ENCODE measurements around the gene MCOLN3. TPM values are rescaled to one million over a fixed set of nuclear protein-coding genes. Genes with fewer than 3 reads are reported as not detected.
"Not testable (repeated sequence)": the region's sequence is repeated elsewhere in the genome, so short reads cannot be mapped to it uniquely, and the experiment has no call there.

MCOLN3 gene
- total and polyA plus RNA-seq, 3 donors from 2014 or later: 2.5 to 5.1 (median 4.4) TPM

DNA sequence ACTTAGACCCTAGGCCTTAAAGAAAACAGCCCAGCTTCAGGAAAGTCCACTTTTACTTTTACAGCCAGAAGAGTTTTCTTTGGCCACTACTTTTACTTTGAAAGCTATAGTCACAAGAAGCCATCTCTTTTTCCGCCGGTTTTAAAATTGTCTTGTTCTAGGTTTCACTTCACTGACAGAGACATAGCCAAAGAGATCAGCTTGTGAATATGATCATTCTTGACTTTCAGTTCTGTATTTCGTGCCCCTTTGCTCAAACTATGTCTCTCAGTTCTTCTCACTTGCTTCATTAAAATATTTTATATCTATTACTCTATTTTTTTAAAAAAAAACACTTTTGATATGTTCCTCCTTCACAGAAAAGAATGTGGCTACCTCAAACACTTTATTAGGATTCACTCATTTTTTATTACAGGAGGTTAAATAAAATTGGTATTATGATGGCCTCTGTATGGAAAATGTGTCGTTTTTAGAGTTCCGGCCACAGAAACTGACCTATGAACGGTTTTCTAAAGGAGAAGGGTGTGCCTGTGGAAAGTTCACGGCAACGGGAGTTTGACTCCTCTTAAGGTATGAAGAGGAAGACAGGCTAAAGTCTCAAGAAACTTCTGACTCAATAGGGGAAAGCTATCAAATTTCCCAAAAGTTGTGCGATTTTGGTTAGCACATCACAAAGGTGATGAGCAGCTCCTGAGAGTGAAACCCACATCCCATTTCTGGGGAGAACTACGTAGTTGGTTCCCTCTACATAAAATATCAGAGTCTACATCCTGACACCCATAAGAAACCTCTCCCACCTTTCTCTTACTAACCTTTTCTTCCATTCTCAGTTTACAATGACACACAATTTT lies 52.6 kb downstream of the MCOLN3 start:
- no peaks in the 10 kb centered on the region for H3K36me3 ChIP-seq (ENCODE audit: low read depth, missing control alignments)
- H3K27ac ChIP-seq: no peak overlapping the region
- intact Hi-C loops (cut with DNase I; ENCODE audit: low total_unique reads): no loop called here
- 60 to 62% methylated on average over 10 of the region's 10 CpGs for WGBS, 2 donors
- peaks cover 10% of the 10 kb centered on the region for H3K4me1 ChIP-seq
- no peak overlapping the region for H3K4me3 ChIP-seq
- TF ChIP-seq, protein P1, sequence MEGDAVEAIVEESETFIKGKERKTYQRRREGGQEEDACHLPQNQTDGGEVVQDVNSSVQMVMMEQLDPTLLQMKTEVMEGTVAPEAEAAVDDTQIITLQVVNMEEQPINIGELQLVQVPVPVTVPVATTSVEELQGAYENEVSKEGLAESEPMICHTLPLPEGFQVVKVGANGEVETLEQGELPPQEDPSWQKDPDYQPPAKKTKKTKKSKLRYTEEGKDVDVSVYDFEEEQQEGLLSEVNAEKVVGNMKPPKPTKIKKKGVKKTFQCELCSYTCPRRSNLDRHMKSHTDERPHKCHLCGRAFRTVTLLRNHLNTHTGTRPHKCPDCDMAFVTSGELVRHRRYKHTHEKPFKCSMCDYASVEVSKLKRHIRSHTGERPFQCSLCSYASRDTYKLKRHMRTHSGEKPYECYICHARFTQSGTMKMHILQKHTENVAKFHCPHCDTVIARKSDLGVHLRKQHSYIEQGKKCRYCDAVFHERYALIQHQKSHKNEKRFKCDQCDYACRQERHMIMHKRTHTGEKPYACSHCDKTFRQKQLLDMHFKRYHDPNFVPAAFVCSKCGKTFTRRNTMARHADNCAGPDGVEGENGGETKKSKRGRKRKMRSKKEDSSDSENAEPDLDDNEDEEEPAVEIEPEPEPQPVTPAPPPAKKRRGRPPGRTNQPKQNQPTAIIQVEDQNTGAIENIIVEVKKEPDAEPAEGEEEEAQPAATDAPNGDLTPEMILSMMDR (IDR thresholded peaks at IDR 0.05): no peak
- TF ChIP-seq POLR2A (IDR thresholded peaks at IDR 0.05): no peak
- no peaks in the 10 kb centered on the region for H3K9me3 ChIP-seq
- no peaks in the 10 kb centered on the region for H3K27me3 ChIP-seq
- no peak for DNase-seq

DNA sequence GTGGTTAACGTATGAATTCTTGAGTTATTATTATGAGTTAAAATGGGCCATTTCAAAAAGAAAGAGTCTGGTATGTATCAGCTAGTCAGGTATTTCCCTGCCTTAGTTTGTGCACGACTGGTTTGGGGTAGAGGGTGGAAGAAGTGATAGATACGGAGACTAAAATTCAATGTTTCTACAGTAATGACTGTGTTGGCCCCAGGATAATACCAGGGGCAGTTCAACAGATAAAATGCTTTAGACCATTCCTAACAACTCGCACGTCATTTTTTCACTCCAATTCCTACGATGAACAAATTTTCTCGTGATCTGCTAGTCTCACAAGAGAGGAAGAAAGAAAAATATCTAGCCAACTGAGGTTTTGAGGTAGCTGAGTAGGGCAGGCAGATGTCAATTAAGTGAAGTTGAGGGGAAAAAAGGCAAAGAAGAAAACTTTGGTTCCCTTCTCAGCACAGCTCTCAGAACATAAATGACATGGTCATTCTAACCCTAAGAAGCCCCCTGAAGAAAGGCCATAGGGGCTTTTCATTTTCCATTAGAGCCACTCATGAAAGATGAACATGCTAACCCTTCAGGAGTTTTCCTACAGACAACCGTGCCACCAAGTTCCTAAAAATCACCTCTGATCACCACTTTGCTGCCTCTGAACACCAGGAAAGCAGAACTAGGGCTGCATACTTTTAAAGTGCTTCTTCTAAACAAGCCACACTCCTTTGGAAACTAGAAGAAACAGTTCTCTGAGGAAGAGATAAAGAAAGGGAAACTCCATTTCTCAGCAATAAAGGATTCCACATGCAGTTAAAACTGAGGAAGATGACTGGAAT lies 57.0 kb downstream of the MCOLN3 start:
- no peak for TF ChIP-seq POLR2A (IDR thresholded peaks at IDR 0.05)
- TF ChIP-seq, protein P1 (IDR thresholded peaks at IDR 0.05): no peak
- Histone ChIP-seq H3K27ac (no peak overlapping the region), H3K4me3 (no peak overlapping the region), H3K4me1 (no peaks in the 10 kb centered on the region), H3K36me3 (ENCODE audit: low read depth, missing control alignments) (no peaks in the 10 kb centered on the region), H3K27me3 (no peaks in the 10 kb centered on the region), H3K9me3 (no peaks in the 10 kb centered on the region)
- 71 to 74% methylated on average over 8 of the region's 8 CpGs for WGBS, 2 donors
- DNase-seq: no peak
- intact Hi-C loops (cut with DNase I; ENCODE audit: low total_unique reads): no loop called here

DNA sequence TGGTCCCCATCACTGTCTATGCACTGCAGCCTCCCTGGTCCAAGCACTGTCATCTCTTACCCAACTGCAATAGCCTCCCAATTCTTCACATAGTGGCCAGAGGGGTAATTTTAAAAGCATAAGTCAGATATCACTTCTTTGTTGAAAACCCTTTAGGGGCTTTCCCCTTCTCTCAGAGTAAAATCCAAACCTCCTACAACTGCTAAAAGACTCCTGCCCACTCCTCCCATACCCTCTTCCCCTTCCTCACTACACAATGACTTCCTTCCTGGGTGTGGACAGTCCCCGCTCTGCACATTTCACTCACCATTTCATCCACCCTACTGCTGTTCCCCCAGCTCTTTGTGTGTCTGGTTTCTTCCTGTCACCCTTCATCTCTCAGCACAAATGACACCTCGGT lies 59.7 kb downstream of the MCOLN3 start:
- Histone ChIP-seq H3K36me3 (ENCODE audit: low read depth, missing control alignments) (no peaks in the 10 kb centered on the region), H3K9me3 (no peaks in the 10 kb centered on the region), H3K27me3 (no peaks in the 10 kb centered on the region), H3K4me1 (no peaks in the 10 kb centered on the region), H3K4me3 (no peak overlapping the region), H3K27ac (no peak overlapping the region)
- no peak for TF ChIP-seq POLR2A (IDR thresholded peaks at IDR 0.05)
- TF ChIP-seq, protein P1 (IDR thresholded peaks at IDR 0.05): no peak
- WGBS, 2 donors: 70 to 80% methylated on average over 2 of the region's 2 CpGs
- intact Hi-C loops (cut with DNase I; ENCODE audit: low total_unique reads): no loop called here
- no peak for DNase-seq

DNA sequence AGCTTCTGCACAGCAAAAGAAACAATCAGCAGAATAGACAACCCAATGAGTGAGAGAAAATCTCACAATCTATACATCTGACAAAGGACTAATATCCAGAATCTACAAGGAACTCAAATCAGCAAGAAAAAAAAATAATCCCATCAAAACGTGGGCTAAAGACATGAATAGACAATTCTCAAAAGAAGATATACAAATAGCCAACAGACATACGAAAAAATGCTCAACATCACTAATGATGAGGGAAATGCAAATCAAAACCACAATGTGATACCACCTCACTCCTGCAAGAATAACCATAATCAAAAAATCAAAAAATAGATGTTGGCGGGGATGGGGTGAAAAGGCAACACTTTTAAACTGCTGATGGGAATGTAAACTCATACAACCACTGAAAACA lies 61.7 kb downstream of the MCOLN3 start:
- H3K4me3 ChIP-seq; H3K36me3 ChIP-seq (ENCODE audit: low read depth, missing control alignments); DNase-seq; H3K27ac ChIP-seq; intact Hi-C loops (cut with DNase I; ENCODE audit: low total_unique reads); H3K9me3 ChIP-seq; H3K4me1 ChIP-seq; H3K27me3 ChIP-seq: not testable (repeated sequence)
- 89 to 90% methylated on average over 3 of the region's 3 CpGs for WGBS, 2 donors

DNA sequence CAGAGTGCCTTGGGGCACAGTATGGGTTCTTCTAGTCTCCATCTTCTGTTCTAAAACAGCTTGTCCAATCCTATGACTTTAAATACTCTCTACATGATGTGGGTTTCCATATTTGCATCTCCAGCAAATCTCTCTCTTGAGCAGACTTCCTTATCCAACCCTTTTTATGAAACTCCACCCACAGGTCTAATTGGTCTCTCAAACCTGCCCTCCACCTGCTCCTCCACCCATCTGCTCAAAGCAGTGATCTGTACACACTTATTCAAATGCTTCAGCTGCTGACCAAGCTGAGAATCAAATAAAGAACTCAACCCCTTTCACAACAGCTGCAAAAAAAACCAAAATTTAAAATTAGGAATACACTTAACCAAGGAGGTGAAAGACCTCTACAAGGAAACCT lies 62.9 kb downstream of the MCOLN3 start:
- intact Hi-C loops (cut with DNase I; ENCODE audit: low total_unique reads): no loop called here

More for the DNA sequence above, 62.9 kb downstream of the MCOLN3 start:
- no peak for DNase-seq
- H3K4me3 ChIP-seq: no peak overlapping the region
- H3K27ac ChIP-seq: no peak overlapping the region
- H3K27me3 ChIP-seq: no peaks in the 10 kb centered on the region
- H3K9me3 ChIP-seq: no peaks in the 10 kb centered on the region
- no peak for TF ChIP-seq POLR2A (IDR thresholded peaks at IDR 0.05)
- TF ChIP-seq, protein P1 (IDR thresholded peaks at IDR 0.05): no peak
- H3K36me3 ChIP-seq (ENCODE audit: low read depth, missing control alignments): no peaks in the 10 kb centered on the region
- H3K4me1 ChIP-seq: no peaks in the 10 kb centered on the region
